Neural cell (in vitro differentiated cells): ENCODE measurements around the gene NDFIP1. TPM values are rescaled to one million over a fixed set of nuclear protein-coding genes. Genes with fewer than 3 reads are reported as not detected.

ENCODE experiments used
- H2AFZ ChIP-seq: fragments of 200-600, 300-800 bp; sonication (generic), shearing (Covaris generic); 2 replicates; pipeline ENCODE4 v1.6.0; 2014; ENCODE audit warnings: low read depth, mild to moderate bottlenecking, antibody characterized with exemption, low read length, moderate library complexity
- H3F3A ChIP-seq: fragments of 200-600 bp; shearing (Covaris generic); 2 replicates; pipeline ENCODE4 v1.6.1; 2016; ENCODE audit warnings: mild to moderate bottlenecking, moderate library complexity, mixed read lengths, antibody characterized with exemption, low read length; ENCODE audit not compliant: insufficient read depth, poor library complexity, severe bottlenecking
- H3K27ac ChIP-seq: fragments of 200-600, 300-800 bp; sonication (generic), shearing (Covaris generic); 2 replicates; pipeline ENCODE4 v1.5.1; 2014; ENCODE audit warnings: mild to moderate bottlenecking, low read length, moderate library complexity
- H3K27me3 ChIP-seq: fragments of 300-800, 200-600 bp; sonication (generic), shearing (Covaris generic); 2 replicates; pipeline ENCODE4 v1.6.0; 2014; ENCODE audit warnings: mild to moderate bottlenecking, low read depth, low read length, moderate library complexity; ENCODE audit not compliant: insufficient read depth
- H3K36me3 ChIP-seq: fragments of 300-800, 200-600 bp; sonication (generic), shearing (Covaris generic); 2 replicates; pipeline ENCODE4 v1.5.1; 2014; ENCODE audit warnings: mild to moderate bottlenecking, antibody characterized with exemption, low read length, moderate library complexity; ENCODE audit not compliant: insufficient read depth
- H3K4me2 ChIP-seq: fragments of 300-800, 200-600 bp; sonication (generic), shearing (Covaris generic); 2 replicates; pipeline ENCODE4 v1.6.0; 2014; ENCODE audit warnings: mild to moderate bottlenecking, low read length
- H3K4me3 ChIP-seq: fragments of 300-800, 200-600 bp; sonication (generic), shearing (Covaris generic); 2 replicates; pipeline ENCODE4 v1.5.1; 2014; ENCODE audit warnings: mild to moderate bottlenecking, low read length, moderate library complexity
- H3K79me2 ChIP-seq: fragments of 200-600 bp; shearing (Covaris generic); replicated peaks from 2 replicates; pipeline ENCODE4 v1.6.0; 2014; ENCODE audit warnings: mild to moderate bottlenecking, low read length, moderate library complexity; ENCODE audit not compliant: insufficient read depth
- H3K9ac ChIP-seq: fragments of 300-800, 200-600 bp; sonication (generic), shearing (Covaris generic); 2 replicates; pipeline ENCODE4 v1.6.1; 2016; ENCODE audit warnings: mild to moderate bottlenecking, low read length, mixed read lengths
- H3K9me2 ChIP-seq: fragments of 200-600 bp; shearing (Covaris generic); 2 replicates; pipeline ENCODE4 v1.6.1; 2016; ENCODE audit warnings: mild to moderate bottlenecking, low read length, mixed read lengths; ENCODE audit not compliant: insufficient read depth
- H3K9me3 ChIP-seq: fragments of 200-600, 300-800 bp; sonication (generic), shearing (Covaris generic); 2 replicates; pipeline ENCODE4 v1.6.1; 2016; ENCODE audit warnings: mild to moderate bottlenecking, mixed run types, low read length, moderate library complexity, mixed read lengths
- H4K20me1 ChIP-seq: fragments of 200-600 bp; shearing (Covaris generic); 2 replicates; pipeline ENCODE4 v1.6.1; 2016; ENCODE audit warnings: mild to moderate bottlenecking, mixed run types; ENCODE audit not compliant: insufficient read depth
- EP300 ChIP-seq: fragments of 450-650 bp; conservative IDR thresholded peaks from 2 replicates; pipeline ENCODE4 v1.6.1; 2014; ENCODE audit warnings: antibody characterized with exemption, mild to moderate bottlenecking, moderate library complexity; ENCODE audit not compliant: poor library complexity, severe bottlenecking
- EZH2 ChIP-seq: fragments of 200-600, 300-800 bp; shearing (Covaris generic), sonication (generic); IDR thresholded peaks from 2 replicates; pipeline ENCODE4 v1.6.1; 2014; ENCODE audit warnings: antibody characterized with exemption, low read length, borderline replicate concordance, mild to moderate bottlenecking; ENCODE audit not compliant: insufficient read depth, poor library complexity, severe bottlenecking
- MXI1 ChIP-seq: fragments of 450-650 bp; conservative IDR thresholded peaks from 2 replicates; pipeline ENCODE4 v1.6.1; 2014; ENCODE audit warnings: antibody characterized with exemption, mild to moderate bottlenecking; ENCODE audit not compliant: poor library complexity, severe bottlenecking
- POLR2AphosphoS5 ChIP-seq: IDR thresholded peaks from 2 replicates; pipeline ENCODE4 v1.6.1; 2012
- RAD21 ChIP-seq: fragments of 450-650 bp; conservative IDR thresholded peaks from 2 replicates; pipeline ENCODE4 v1.6.1; 2014; ENCODE audit warnings: antibody characterized with exemption, mild to moderate bottlenecking, moderate library complexity
- SMC3 ChIP-seq: fragments of 450-650 bp; conservative IDR thresholded peaks from 2 replicates; pipeline ENCODE4 v1.6.1; 2014; ENCODE audit warnings: antibody characterized with exemption, mild to moderate bottlenecking, moderate library complexity; ENCODE audit not compliant: poor library complexity
- TAF1 ChIP-seq: IDR thresholded peaks from 2 replicates; pipeline ENCODE4 v1.6.1; 2012; ENCODE audit warnings: low read depth
- polyA plus RNA-seq: library from polyadenylated mRNA; depleted of rRNA; stranded (reverse); fragments of >200 nt; gene quantifications from 2 replicates; pipeline ENCODE4 v1.2.3, GENCODE V29; 2014
- TF ChIP-seq, protein P1 (sequence below): fragments of 450-650 bp; IDR thresholded peaks from 2 replicates; pipeline ENCODE4 v1.5.1; 2014; ENCODE audit warnings: antibody characterized with exemption, mild to moderate bottlenecking, moderate library complexity; ENCODE audit not compliant: poor library complexity, severe bottlenecking
- TF ChIP-seq, protein P2 (sequence below): IDR thresholded peaks from 2 replicates; pipeline ENCODE4 v1.6.1; 2012; ENCODE audit warnings: borderline replicate concordance

The NDFIP1 gene
- polyA plus RNA-seq, 1 donor from 2014 or later = 99.7 TPM

GRCh38 chr5:142120247-142120935 lies 11.8 kb downstream of the NDFIP1 start:
- Histone ChIP-seq H3K4me3 (no peak overlapping the region), H3K9me3 (no peaks in the 10 kb centered on the region), H3K4me2 (no peak overlapping the region), H3K27me3 (no peaks in the 10 kb centered on the region), H3K27ac (no peak overlapping the region), H3K9ac (no peak overlapping the region), H3F3A (no peaks in the 10 kb centered on the region), H4K20me1 (no peaks in the 10 kb centered on the region), H3K79me2 (peaks cover 86% of the 10 kb centered on the region), H3K36me3 (no peaks in the 10 kb centered on the region), H2AFZ (no peak overlapping the region), H3K9me2 (no peaks in the 10 kb centered on the region)
- no peak for TF ChIP-seq RAD21
- TF ChIP-seq EZH2 = no peak
- TF ChIP-seq SMC3 = no peak
- TF ChIP-seq, protein P1, sequence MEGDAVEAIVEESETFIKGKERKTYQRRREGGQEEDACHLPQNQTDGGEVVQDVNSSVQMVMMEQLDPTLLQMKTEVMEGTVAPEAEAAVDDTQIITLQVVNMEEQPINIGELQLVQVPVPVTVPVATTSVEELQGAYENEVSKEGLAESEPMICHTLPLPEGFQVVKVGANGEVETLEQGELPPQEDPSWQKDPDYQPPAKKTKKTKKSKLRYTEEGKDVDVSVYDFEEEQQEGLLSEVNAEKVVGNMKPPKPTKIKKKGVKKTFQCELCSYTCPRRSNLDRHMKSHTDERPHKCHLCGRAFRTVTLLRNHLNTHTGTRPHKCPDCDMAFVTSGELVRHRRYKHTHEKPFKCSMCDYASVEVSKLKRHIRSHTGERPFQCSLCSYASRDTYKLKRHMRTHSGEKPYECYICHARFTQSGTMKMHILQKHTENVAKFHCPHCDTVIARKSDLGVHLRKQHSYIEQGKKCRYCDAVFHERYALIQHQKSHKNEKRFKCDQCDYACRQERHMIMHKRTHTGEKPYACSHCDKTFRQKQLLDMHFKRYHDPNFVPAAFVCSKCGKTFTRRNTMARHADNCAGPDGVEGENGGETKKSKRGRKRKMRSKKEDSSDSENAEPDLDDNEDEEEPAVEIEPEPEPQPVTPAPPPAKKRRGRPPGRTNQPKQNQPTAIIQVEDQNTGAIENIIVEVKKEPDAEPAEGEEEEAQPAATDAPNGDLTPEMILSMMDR = no peak
- TF ChIP-seq TAF1 = no peak
- no peak for TF ChIP-seq MXI1
- TF ChIP-seq, protein P2, sequence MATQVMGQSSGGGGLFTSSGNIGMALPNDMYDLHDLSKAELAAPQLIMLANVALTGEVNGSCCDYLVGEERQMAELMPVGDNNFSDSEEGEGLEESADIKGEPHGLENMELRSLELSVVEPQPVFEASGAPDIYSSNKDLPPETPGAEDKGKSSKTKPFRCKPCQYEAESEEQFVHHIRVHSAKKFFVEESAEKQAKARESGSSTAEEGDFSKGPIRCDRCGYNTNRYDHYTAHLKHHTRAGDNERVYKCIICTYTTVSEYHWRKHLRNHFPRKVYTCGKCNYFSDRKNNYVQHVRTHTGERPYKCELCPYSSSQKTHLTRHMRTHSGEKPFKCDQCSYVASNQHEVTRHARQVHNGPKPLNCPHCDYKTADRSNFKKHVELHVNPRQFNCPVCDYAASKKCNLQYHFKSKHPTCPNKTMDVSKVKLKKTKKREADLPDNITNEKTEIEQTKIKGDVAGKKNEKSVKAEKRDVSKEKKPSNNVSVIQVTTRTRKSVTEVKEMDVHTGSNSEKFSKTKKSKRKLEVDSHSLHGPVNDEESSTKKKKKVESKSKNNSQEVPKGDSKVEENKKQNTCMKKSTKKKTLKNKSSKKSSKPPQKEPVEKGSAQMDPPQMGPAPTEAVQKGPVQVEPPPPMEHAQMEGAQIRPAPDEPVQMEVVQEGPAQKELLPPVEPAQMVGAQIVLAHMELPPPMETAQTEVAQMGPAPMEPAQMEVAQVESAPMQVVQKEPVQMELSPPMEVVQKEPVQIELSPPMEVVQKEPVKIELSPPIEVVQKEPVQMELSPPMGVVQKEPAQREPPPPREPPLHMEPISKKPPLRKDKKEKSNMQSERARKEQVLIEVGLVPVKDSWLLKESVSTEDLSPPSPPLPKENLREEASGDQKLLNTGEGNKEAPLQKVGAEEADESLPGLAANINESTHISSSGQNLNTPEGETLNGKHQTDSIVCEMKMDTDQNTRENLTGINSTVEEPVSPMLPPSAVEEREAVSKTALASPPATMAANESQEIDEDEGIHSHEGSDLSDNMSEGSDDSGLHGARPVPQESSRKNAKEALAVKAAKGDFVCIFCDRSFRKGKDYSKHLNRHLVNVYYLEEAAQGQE = no peak
- TF ChIP-seq EP300 = no peak

DNA sequence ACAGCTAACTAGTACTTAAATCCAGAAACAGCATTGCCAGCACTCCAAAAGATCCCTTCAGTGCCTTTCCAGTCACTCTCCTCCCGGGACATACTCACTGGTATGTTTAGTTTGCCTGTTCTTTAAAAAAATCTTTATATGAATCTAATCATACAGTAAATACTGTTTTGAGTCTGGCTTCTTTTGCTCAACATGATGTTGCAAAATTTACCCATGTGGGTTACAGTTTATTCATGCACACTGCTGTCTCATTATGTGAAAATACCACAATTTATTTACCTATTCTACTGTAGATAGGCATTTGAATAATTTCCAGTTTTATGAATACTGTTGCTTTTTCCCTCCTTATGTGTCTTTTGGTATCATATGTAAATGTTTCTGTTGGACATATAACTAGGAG lies 13.5 kb downstream of the NDFIP1 start:
- peaks cover 87% of the 10 kb centered on the region for H3K79me2 ChIP-seq
- no peaks in the 10 kb centered on the region for H3K9me2 ChIP-seq

More for the DNA sequence above, 13.5 kb downstream of the NDFIP1 start:
- Histone ChIP-seq H3K9ac (no peak overlapping the region), H3K27me3 (no peaks in the 10 kb centered on the region), H4K20me1 (no peaks in the 10 kb centered on the region), H3K4me2 (no peak overlapping the region), H3K4me3 (no peak overlapping the region), H2AFZ (no peak overlapping the region), H3K36me3 (no peaks in the 10 kb centered on the region), H3K9me3 (no peaks in the 10 kb centered on the region), H3F3A (no peaks in the 10 kb centered on the region), H3K27ac (no peak overlapping the region)
- TF ChIP-seq EZH2 (no peak), SMC3 (no peak), RAD21 (no peak), POLR2AphosphoS5 (no peak), MXI1 (no peak), EP300 (no peak), TAF1 (no peak)
- TF ChIP-seq, protein P1 = no peak
- TF ChIP-seq, protein P2 = no peak
